GM18498 (cell line): ENCODE results near the gene ARHGEF6.
A peak's percentile ranks its signal among the peaks of the same experiment; 100 is the strongest.

Source experiments
- ATAC-seq: cut with Tn5 transposase; IDR thresholded peaks from one replicate; pipeline ENCODE4 v1.9.1; 2021; ENCODE audit warnings: mild to moderate bottlenecking, moderate library complexity; ENCODE audit not compliant: unreplicated experiment

ARHGEF6 gene

GRCh38 chrX:136747003-136747986 is 33.4 kb downstream of the ARHGEF6 start:
- no peak for ATAC-seq

DNA sequence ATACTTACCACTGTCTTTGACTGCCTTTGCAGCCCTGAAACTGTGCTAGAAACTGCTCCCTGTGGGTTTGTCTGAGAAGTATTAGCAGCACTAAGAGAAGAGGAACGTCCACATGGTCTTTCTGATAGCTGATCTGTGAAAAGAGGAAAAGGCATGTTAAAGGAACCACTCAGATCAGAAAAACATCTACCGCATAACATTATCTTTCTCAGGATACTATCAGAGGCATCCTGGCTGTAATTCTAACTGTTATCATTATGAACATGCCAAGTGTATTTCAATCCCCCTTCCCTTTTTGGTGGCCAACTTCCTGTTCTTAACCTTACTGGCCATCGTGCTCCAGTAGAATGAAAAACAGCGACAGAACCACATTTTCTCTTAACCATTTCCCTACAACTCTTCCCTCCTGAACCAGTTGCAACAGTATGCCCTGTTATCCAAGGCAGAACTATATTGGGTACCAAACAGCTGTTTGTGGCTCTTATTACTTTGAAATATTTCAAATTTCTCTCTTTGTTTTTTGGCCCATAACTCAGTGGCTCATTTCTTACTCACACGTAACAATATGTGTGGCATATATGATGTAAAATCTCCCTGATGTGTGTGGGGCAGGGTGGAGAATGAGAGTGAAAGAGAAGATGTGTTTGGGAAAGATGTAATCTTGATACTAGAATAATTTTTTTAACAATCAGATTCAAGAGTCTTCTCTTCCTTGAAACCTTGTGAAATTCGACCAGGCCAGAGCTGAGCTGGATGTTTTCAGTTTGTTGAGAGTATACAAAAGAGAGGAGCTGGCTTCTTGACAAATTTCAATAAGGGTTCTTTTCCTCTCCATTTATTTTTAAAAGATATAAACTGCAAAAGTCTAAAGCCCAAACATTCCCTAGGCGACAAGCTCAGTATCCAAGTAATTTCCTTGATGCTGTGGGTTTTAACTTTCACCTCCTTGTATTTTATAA is 35.2 kb downstream of the ARHGEF6 start:
- ATAC-seq = no peak

GRCh38 chrX:136742721-136743379 is 37.9 kb downstream of the ARHGEF6 start:
- ATAC-seq = no peak

DNA sequence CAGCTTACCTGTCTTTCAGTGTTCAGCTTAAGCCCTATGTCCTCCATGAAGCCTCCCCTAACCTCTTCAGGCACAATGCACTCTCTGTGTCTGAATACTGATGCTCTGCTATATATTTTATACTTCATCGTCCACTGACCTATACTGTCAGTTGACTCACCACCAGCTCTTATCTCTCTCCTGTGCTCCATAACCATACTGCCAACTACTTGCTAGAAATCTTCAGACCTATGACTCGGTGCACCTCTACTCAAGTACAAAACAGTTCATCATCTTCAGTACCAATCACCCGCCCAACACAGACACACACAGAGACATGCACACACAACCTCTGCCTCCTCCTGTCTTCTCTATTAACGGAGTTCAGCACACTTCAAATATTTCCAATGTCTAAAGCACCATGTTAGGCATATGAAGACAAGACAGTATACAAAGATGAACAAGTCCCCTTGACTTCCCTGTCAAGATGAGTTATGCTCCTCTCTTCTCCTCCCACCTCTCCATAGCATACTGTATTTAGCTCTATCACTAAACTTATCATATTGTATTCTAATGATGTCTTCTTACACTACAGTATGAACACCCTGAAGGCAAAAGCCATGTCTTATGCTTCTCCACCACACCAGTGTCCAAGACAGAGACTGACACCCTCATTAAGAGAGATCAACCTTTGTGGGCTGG is 42.5 kb downstream of the ARHGEF6 start:
- no peak for ATAC-seq

GRCh38 chrX:136736690-136737089 is 44.0 kb downstream of the ARHGEF6 start:
- no peak for ATAC-seq

DNA sequence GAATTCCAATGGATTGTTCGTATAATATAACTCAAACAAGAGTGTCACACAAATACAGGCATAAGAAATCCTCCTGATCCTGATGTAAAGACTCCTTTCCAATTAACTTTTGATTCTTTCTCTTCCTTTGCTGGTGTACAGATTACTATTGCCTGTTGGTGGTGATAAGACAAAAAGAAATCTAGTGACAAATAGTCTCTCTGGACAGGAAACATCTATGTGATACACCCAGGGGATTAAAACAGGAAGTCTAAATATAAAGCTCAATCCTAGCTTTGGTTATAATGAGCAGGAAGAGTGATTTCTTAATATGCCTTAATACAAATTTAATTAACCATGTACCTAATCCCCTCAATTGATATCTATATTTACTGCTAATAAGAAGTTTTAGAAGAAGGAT is 45.1 kb downstream of the ARHGEF6 start:
- ATAC-seq = no peak

DNA sequence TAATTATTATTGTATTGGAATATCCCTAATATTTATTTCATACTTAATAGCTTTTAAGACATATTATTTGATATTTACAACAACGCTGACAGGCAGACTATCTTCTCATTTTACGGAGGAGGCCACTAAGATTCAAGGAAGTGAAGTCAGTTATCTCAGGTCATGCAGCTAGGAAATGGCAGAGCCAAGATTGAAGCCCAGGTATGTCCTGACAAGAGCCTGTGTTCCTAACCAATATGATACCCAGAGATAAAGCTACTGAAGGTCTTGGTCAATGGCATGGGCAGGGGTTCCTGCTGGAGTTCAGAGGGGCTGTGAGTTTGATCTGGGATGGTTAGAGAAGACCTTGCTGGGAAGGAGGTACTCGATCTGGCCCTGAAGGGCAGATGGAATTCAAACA is 47.1 kb downstream of the ARHGEF6 start:
- ATAC-seq = no peak

GRCh38 chrX:136731798-136732197 is 48.9 kb downstream of the ARHGEF6 start:
- no peak for ATAC-seq

DNA sequence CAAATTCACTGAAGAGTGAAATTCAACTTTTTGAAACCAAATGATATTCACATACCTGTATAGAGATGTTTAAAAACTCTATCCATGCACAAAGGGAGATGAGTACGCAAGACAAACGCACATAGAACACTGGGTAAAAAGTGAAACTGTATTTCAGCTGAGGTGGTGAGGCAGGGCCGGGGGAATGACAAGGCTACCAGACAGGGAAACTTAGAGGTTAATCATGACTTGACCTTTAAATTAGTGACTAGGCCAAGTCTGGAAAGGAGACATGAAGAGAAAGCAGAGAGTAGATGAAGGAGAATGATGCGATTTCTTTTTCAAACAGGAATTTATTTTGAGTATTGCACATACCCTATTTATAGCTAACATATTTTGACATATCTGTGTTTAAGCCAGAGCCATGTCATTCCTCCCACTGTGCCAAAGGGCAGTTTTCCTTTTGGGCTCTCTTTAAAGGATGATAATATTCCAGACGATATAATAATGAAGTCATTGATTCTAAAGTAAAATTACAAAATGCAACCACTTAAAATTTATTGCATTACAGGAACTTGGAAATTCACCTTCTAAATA is 49.4 kb downstream of the ARHGEF6 start:
- no peak for ATAC-seq

DNA sequence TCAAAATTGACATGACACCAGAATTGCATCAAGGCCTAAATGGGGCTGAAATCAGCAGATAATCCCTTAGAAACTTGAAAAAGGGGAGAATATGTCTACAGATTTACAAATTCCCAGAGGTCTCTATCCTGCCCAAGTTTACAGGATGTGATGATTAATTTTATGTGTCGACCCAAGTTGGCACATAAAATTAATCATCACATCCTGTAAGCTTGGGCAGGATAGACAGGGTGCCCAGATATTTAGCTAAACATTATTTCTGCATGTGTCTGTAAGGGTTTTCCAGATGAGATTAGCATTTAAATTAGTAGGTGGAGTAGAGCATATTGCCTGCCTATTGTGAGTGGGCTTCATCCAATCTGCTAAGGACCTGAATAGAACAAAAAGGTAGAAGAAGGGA is 52.3 kb downstream of the ARHGEF6 start:
- no peak for ATAC-seq

DNA sequence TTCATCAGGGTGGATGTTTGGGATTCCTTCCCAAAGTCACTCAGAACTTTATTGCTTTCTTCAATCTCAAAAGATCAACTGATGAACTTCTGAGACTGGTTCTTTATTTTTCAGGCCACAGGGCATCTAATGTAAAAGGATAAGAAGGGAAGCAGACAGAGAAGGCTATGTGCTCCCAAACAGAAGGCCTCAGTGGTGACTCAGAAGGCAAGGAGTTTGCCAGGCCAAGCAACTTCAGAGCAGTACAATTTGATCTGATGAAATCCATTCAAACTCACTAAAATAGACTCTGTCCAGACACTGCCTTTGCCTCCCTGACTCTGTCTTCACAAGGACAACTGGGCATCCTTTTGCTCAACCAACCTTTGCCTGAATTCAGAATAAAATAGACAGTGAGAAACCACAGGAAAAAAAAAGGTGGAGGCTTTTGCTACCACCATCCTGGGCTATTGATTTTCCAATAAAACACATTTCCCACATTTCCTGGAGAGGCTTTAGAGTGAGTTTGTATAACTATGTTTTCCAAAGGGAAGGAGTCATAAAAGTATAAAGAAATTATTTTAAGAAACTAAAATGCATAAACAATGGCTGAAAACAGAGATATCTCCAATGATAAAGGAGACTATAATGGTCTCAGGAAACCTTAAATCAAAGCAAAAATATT is 55.2 kb downstream of the ARHGEF6 start:
- ATAC-seq = no peak

DNA sequence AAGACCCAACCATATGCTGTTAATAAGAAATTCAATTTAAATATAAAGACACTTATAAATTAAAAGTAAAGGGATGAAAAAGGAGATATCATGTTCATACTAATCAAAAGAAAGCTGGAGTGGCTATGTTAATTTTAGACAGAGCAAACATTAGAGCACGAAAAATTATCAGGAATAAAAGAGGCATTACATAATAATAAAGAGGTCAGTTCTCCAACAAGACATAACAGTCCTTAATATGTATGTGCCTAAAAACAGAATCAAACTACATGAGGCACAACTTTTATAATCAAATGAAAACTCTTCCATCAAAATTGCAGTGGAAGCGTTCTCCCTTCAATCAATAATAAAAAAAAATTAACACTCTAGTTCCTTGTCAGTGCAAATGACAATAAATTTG is 62.6 kb downstream of the ARHGEF6 start:
- ATAC-seq = no peak

GRCh38 chrX:136714626-136715599 is 65.8 kb downstream of the ARHGEF6 start:
- peak; percentile 86 for ATAC-seq

DNA sequence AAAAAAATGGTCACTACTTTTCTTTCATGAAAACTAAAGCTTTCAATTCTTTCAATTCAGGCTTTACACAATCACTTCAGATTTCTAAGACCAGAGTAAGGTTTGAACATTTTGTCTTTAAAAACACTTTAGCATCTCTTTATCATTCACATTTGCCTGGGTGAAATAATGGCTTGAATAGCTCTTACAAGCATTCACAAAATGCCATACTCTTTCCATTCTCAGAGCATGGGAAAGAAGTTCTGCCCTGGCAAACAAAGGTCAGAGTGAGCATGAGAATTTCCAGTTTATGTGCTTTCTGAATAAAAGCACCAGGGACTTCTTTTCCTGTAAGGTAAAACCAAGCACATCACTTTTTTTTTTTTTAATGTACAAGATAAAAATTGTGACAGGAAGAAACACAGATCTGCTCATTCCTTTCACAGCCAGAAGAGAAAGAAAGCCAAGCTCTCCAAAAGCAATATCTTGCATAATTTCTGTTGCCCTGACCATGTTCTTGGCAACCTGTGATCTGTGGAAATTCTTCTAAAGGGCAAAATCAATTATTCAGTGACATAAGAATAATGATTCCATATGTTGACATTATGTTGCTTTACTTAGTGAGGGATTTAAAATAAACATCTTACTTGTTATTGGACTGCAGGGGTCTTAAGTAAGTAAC is 68.0 kb downstream of the ARHGEF6 start:
- no peak for ATAC-seq

GRCh38 chrX:136711147-136711546 is 69.6 kb downstream of the ARHGEF6 start:
- no peak for ATAC-seq

GRCh38 chrX:136710325-136710951 is 70.3 kb downstream of the ARHGEF6 start:
- ATAC-seq = no peak

DNA sequence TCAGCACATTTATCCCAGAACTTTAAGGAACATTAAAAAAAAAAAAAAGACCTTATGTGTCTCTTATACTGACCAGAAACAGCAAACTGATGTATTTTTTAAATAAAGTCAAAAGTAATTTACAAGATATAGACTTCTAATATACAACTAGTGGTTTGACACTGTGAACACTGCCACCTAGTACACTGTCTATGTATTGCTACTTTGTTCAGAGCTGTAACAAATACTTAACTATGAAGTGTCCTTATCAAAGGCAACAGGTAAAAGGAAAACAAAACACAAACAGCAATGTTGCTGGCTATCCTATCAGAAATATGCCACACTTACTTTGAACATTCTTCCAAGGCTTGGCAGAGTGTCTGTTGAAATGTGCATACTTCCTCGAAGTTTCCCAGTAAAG is 72.4 kb downstream of the ARHGEF6 start:
- no peak for ATAC-seq
